Activated T-helper 1 cell treated with anti-CD3 and anti-CD28 coated beads, Interleukin-12 subunit alpha, Interleukin-12 subunit beta, Interleukin-2, Interleukin-4 antibody, amounts not matched to agents 30 ng/mL and 10 ng/mL and 1 ng/mL, durations not matched to agents 14 hours and 24 hours and 36 hours (primary cell): ENCODE data around the gene EPHB1. TPM values are rescaled to one million over a fixed set of nuclear protein-coding genes. Genes with fewer than 3 reads are reported as not detected.

Experiments used
- DNase-seq: peaks from one replicate; pipeline ENCODE4 v3.0.0; 2021; ENCODE audit warnings: low spot score
- H3K27ac Mint-ChIP-seq: one replicate; pipeline ENCODE4 v1.8.0; 2021; ENCODE audit warnings: mild to moderate bottlenecking, mixed read lengths
- H3K27me3 Mint-ChIP-seq: one replicate; pipeline ENCODE4 v1.8.0; 2022; ENCODE audit warnings: mild to moderate bottlenecking, moderate library complexity, mixed read lengths; ENCODE audit not compliant: insufficient read depth
- H3K36me3 Mint-ChIP-seq: one replicate; pipeline ENCODE4 v1.8.0; 2021; ENCODE audit warnings: low read depth, mixed read lengths
- H3K4me1 Mint-ChIP-seq: one replicate; pipeline ENCODE4 v1.8.0; 2021; ENCODE audit warnings: low read depth, mixed read lengths
- H3K4me3 Mint-ChIP-seq: one replicate; pipeline ENCODE4 v1.8.0; 2021; ENCODE audit warnings: mild to moderate bottlenecking, moderate library complexity, mixed read lengths
- H3K9me3 Mint-ChIP-seq: one replicate; pipeline ENCODE4 v1.8.0; 2021; ENCODE audit warnings: mixed read lengths
- intact Hi-C: fragments of 100-400 bp; cut with micrococcal nuclease; formaldehyde crosslinking; loops from one replicate; pipeline ENCODE4 v1.15.1; 2024
- total RNA-seq: library from RNA; stranded (reverse); gene quantifications from 2 replicates; pipeline ENCODE4 v1.2.3, GENCODE V29; 2022

EPHB1 gene
- total RNA-seq, 1 donor from 2014 or later = 5.2 TPM

- Mint-ChIP-seq H3K4me3 (no peak overlapping the region), H3K9me3 (peaks cover 5% of the 10 kb centered on the region), H3K4me1 (no peaks in the 10 kb centered on the region)
Measured at GRCh38 chr3:135197856-135198255, 402.8 kb downstream of the EPHB1 start.

GRCh38 chr3:135199137-135199536 is 404.1 kb downstream of the EPHB1 start:
- H3K4me1 Mint-ChIP-seq = no peaks in the 10 kb centered on the region
- intact Hi-C loops = no loop called here
- H3K36me3 Mint-ChIP-seq = peaks cover 1% of the 10 kb centered on the region
- DNase-seq = no peak
- H3K27ac Mint-ChIP-seq = no peak overlapping the region
- H3K27me3 Mint-ChIP-seq = peaks cover 2% of the 10 kb centered on the region
- no peak overlapping the region for H3K4me3 Mint-ChIP-seq
- H3K9me3 Mint-ChIP-seq = peaks cover 3% of the 10 kb centered on the region

More at GRCh38 chr3:135197856-135198255, 402.8 kb downstream of the EPHB1 start:
- H3K27me3 Mint-ChIP-seq = no peaks in the 10 kb centered on the region
- no peak for DNase-seq
- H3K36me3 Mint-ChIP-seq = peaks cover 1% of the 10 kb centered on the region
- intact Hi-C loops = no loop called here
- H3K27ac Mint-ChIP-seq = no peak overlapping the region

DNA sequence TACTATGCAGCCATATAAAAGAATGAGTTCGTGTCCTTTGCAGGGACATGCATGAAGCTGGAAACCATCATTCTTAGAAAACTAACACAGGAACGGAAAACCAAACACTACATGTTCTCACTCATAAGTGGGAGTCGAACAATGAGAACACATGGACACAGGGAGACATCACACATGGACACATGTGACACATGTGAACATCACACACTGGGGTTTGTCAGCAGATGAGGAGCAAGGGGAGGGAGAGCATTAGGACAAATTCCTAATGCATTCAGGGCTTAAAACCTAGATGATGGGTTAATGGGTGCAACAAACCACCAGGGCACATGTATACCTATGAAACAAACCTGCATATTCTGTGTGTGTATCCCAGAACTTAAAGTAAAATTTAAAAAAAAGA is 408.0 kb downstream of the EPHB1 start:
- Mint-ChIP-seq H3K9me3 (peaks cover 4% of the 10 kb centered on the region), H3K27me3 (peaks cover 2% of the 10 kb centered on the region), H3K27ac (no peak overlapping the region), H3K36me3 (peaks cover 1% of the 10 kb centered on the region), H3K4me1 (no peaks in the 10 kb centered on the region), H3K4me3 (no peak overlapping the region)
- intact Hi-C loops = no loop called here
- DNase-seq = no peak

- H3K4me3 Mint-ChIP-seq = no peak overlapping the region
- H3K4me1 Mint-ChIP-seq = no peaks in the 10 kb centered on the region
- H3K27ac Mint-ChIP-seq = no peak overlapping the region
- no peaks in the 10 kb centered on the region for H3K9me3 Mint-ChIP-seq
- DNase-seq = no peak
- intact Hi-C loops = no loop called here
- peaks cover 2% of the 10 kb centered on the region for H3K27me3 Mint-ChIP-seq
- no peaks in the 10 kb centered on the region for H3K36me3 Mint-ChIP-seq
Measured at GRCh38 chr3:135213213-135213612, 418.2 kb downstream of the EPHB1 start.

- H3K27me3 Mint-ChIP-seq = peaks cover 2% of the 10 kb centered on the region
- no peak overlapping the region for H3K4me3 Mint-ChIP-seq
- H3K27ac Mint-ChIP-seq = no peak overlapping the region
- no peaks in the 10 kb centered on the region for H3K36me3 Mint-ChIP-seq
- DNase-seq = no peak
- intact Hi-C loops = no loop called here
- no peaks in the 10 kb centered on the region for H3K9me3 Mint-ChIP-seq
- H3K4me1 Mint-ChIP-seq = no peaks in the 10 kb centered on the region
Measured at GRCh38 chr3:135213822-135214221, 418.8 kb downstream of the EPHB1 start.

- H3K9me3 Mint-ChIP-seq = no peaks in the 10 kb centered on the region
- no peak for DNase-seq
- H3K27me3 Mint-ChIP-seq = peaks cover 2% of the 10 kb centered on the region
- no peak overlapping the region for H3K4me3 Mint-ChIP-seq
- no peak overlapping the region for H3K27ac Mint-ChIP-seq
- no peaks in the 10 kb centered on the region for H3K36me3 Mint-ChIP-seq
- intact Hi-C loops = no loop called here
- no peaks in the 10 kb centered on the region for H3K4me1 Mint-ChIP-seq
Measured at GRCh38 chr3:135214400-135214799, 419.3 kb downstream of the EPHB1 start.

DNA sequence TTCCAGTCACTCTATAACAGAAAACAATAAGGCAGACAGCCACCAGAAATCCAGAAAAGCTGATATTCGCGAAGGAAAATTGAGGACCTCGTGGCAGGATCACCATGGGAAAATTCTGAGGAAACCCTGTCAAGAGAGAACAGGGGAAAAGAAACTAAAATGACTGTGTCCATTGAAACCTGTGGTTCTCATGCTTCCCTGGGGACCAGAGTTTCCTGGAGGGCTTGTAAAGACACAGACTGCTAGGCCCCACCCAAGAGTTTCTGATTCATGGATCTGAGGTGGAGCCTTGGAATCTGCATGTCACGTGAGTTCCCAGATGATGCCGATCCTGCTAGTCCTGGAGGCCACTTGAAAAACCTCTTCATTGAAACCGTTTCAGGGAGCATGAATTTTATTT is 420.5 kb downstream of the EPHB1 start:
- peaks cover 2% of the 10 kb centered on the region for H3K27me3 Mint-ChIP-seq
- intact Hi-C loops = no loop called here
- no peaks in the 10 kb centered on the region for H3K9me3 Mint-ChIP-seq
- no peaks in the 10 kb centered on the region for H3K36me3 Mint-ChIP-seq
- H3K4me3 Mint-ChIP-seq = no peak overlapping the region
- H3K27ac Mint-ChIP-seq = no peak overlapping the region
- H3K4me1 Mint-ChIP-seq = no peaks in the 10 kb centered on the region
- DNase-seq = no peak

DNA sequence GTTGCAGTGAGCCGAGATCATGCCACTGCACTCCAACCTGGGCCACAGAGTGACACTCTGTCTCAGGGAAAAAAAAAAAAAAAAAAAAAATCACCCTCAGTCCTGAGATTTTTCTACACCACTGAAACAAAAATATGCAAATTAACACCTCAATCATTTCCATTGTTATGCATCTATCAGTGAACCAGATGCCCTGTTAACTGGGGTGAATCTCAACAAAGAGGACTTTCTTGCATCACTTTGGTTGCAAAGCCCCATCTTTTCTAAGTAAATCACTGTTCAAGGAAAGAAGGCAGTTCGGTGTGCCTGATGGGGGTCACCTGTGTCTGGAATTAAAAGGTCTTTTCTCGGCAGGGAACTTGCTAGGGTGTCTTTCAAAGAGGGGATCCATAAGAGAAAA is 421.6 kb downstream of the EPHB1 start:
- H3K27ac Mint-ChIP-seq = no peak overlapping the region
- intact Hi-C loops = no loop called here
- no peak overlapping the region for H3K4me3 Mint-ChIP-seq
- peaks cover 2% of the 10 kb centered on the region for H3K27me3 Mint-ChIP-seq
- no peaks in the 10 kb centered on the region for H3K9me3 Mint-ChIP-seq
- H3K36me3 Mint-ChIP-seq = no peaks in the 10 kb centered on the region
- no peak for DNase-seq
- no peaks in the 10 kb centered on the region for H3K4me1 Mint-ChIP-seq

DNA sequence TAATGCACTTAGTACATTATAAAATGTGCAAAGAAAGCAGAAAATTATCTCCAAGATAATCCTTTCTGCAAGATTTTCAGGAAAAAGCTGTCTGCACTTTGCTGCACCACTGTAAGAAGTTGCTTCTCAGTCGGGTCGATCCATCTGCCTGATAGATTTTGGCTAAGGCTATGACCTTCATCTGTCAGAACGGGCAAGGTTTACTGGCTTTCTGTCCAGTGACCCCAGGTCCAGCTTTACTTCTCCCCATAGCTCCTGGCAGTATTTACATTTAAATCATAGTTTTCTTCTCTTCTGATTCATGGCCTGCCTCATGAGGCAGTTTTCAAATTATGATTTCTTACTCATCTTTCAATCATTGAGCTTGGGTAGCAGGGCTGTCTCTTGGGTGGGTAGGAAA is 422.7 kb downstream of the EPHB1 start:
- no peak for DNase-seq
- Mint-ChIP-seq H3K4me1 (no peaks in the 10 kb centered on the region), H3K4me3 (no peak overlapping the region), H3K27me3 (peaks cover 1% of the 10 kb centered on the region), H3K9me3 (no peaks in the 10 kb centered on the region), H3K36me3 (no peaks in the 10 kb centered on the region), H3K27ac (no peak overlapping the region)
- intact Hi-C loops = no loop called here

DNA sequence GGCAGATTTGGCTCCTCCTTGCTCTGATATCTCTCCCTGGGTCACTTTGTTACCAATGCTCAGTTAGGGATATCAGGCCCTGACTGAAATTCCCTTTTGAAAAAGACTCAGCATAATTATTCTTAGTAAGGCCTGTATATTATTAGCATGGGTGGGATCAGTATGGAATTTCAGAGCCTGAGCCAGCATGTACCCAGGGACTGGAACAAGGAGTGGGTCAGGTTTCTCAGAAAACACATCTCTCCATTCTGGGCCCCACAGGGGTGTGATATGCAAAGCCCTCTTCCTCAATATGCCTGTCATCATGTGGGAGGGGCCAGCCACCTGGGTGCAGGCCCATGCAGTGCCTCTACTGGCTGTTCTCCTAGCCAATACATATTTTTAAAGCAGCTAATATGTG is 423.2 kb downstream of the EPHB1 start:
- Mint-ChIP-seq H3K36me3 (no peaks in the 10 kb centered on the region), H3K27ac (no peak overlapping the region), H3K27me3 (peaks cover 2% of the 10 kb centered on the region), H3K4me3 (no peak overlapping the region), H3K4me1 (no peaks in the 10 kb centered on the region), H3K9me3 (no peaks in the 10 kb centered on the region)
- no peak for DNase-seq
- intact Hi-C loops = no loop called here

DNA sequence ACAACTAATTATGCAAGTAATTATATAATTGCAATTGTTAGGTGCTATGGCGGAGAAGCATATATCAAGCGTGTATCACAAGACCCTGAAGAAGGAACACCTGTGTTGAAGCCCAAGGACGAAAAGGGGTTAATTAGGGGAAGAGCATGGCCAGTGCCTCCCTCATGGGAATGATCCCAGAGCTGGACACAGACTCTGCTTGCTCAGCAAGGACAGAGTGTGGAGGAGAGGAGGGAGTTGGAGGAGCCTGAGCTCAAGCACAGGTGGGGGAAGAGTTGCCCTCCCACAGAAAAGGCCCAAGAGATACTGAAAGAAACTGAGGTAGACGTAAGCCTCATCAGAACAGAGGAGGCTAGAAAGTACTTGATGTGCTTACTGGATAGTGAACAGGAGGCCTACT is 423.7 kb downstream of the EPHB1 start:
- H3K4me3 Mint-ChIP-seq = no peak overlapping the region
- intact Hi-C loops = no loop called here
- no peak for DNase-seq
- H3K27me3 Mint-ChIP-seq = peaks cover 2% of the 10 kb centered on the region
- no peak overlapping the region for H3K27ac Mint-ChIP-seq
- H3K9me3 Mint-ChIP-seq = no peaks in the 10 kb centered on the region
- H3K4me1 Mint-ChIP-seq = no peaks in the 10 kb centered on the region
- no peaks in the 10 kb centered on the region for H3K36me3 Mint-ChIP-seq

GRCh38 chr3:135224815-135225362 is 429.8 kb downstream of the EPHB1 start:
- Mint-ChIP-seq H3K36me3 (no peaks in the 10 kb centered on the region), H3K9me3 (no peaks in the 10 kb centered on the region), H3K27me3 (peaks cover 2% of the 10 kb centered on the region), H3K27ac (no peak overlapping the region), H3K4me1 (no peaks in the 10 kb centered on the region), H3K4me3 (no peak overlapping the region)
- intact Hi-C loops = no loop called here
- no peak for DNase-seq

DNA sequence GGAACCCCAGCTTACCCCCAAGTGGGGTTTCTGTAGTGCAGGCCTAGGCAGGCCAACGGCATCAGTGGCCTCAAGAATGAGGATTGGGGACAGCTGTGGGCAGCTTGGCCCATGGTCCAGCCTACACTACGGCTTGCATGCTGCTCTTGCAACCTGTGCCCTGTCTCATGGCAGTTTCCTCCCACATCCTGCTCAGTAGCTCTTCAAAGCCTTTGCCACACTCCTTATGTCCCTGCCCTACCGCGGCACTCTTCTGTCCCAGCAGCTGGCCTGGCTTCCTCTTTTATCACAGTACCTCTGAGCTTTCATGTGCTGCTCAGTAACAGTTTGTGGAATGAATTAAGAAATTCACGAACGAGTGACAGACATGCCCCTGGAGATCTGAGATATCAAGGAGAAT is 431.0 kb downstream of the EPHB1 start:
- no peak for DNase-seq
- H3K36me3 Mint-ChIP-seq = no peaks in the 10 kb centered on the region
- H3K27me3 Mint-ChIP-seq = peaks cover 2% of the 10 kb centered on the region
- H3K4me1 Mint-ChIP-seq = no peaks in the 10 kb centered on the region
- H3K27ac Mint-ChIP-seq = no peak overlapping the region
- no peaks in the 10 kb centered on the region for H3K9me3 Mint-ChIP-seq
- intact Hi-C loops = no loop called here
- H3K4me3 Mint-ChIP-seq = no peak overlapping the region

DNA sequence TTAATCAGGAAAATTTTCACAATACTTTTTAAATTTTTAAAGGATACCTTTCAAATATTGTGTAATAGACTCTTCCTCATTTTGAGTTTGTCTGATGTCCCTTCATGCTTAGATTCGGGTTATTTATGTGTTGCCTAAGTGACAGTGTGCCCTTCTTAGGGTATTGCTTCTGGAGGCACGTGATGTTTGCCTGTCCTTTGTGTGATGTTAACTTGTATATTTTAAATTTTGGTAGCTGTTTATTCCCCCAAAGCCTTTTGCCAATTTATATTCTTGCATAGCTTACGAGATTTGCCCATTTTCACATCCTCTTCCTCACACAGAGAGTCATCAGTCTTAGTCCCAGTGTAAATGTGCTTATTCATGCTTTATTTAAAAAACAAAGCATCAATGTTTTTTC is 433.1 kb downstream of the EPHB1 start:
- H3K36me3 Mint-ChIP-seq = no peaks in the 10 kb centered on the region
- H3K9me3 Mint-ChIP-seq = peaks cover 4% of the 10 kb centered on the region
- no peaks in the 10 kb centered on the region for H3K4me1 Mint-ChIP-seq
- intact Hi-C loops = no loop called here
- H3K27me3 Mint-ChIP-seq = peaks cover under 1% of the 10 kb centered on the region
- no peak overlapping the region for H3K4me3 Mint-ChIP-seq
- no peak overlapping the region for H3K27ac Mint-ChIP-seq
- no peak for DNase-seq
